ENCODE results near the gene MVK.

MVK gene

DNA sequence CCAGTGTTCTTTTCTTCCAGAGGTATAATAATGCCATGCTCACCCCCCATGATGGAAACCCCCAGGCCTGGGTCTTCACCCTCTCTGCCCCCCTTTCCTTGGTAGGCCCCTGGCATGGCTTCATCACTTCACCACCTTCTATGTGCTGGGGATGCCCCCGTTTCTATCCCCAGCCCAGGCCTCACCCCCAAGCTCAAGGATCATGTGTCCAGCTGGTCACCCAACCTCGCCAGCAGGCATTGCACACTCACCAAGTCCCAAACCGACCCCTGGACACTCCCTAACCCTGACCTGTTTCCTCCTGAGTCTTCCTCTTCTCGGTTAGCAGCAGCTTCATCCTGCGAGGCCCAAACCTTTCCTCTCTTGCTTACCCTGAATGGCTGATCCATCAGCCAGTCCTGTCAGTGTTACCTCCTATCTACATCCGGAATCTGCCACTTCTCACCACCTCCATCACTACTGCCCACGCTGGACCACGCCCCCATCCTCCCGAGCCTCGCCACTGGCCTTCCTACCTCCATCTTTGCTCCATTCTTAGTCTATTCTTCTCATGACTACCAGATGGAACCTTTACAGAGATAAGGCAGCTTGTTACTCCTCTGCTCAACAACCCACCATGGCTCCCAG, 69.0 kb downstream of the MVK start:
- H3K4me1 Mint-ChIP-seq (ENCODE audit: low read depth): no peaks in the 10 kb centered on the region
- no peak overlapping the region for H3K27ac Mint-ChIP-seq
- no peak overlapping the region for H3K4me3 Mint-ChIP-seq
- H3K27me3 Mint-ChIP-seq (ENCODE audit: low read depth): peaks cover 4% of the 10 kb centered on the region
- no peaks in the 10 kb centered on the region for H3K9me3 Mint-ChIP-seq
- no peaks in the 10 kb centered on the region for H3K36me3 Mint-ChIP-seq (ENCODE audit: low read depth)

DNA sequence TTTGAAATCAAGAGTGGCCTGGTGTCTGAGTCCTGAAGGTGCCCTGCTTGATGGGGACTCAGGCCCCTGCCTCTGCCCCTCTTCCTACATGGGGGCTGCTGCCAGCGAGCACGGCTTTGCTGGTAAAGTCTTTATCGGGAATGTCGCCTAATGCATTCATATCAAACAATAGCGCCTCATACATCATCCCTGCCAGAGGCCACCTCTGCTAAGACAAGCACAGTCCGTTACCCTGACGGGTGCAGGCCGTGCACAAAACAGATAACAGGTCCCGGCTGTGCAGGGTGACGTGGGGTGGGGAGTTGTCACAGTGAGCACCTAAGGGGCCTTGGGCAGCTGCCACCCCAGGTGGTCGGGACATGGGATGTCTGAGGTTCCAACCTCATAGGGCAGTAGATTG, 71.6 kb downstream of the MVK start:
- no peaks in the 10 kb centered on the region for H3K9me3 Mint-ChIP-seq
- peaks cover 4% of the 10 kb centered on the region for H3K27me3 Mint-ChIP-seq (ENCODE audit: low read depth)
- H3K27ac Mint-ChIP-seq: no peak overlapping the region
- H3K36me3 Mint-ChIP-seq (ENCODE audit: low read depth): no peaks in the 10 kb centered on the region
- no peaks in the 10 kb centered on the region for H3K4me1 Mint-ChIP-seq (ENCODE audit: low read depth)
- H3K4me3 Mint-ChIP-seq: no peak overlapping the region

- H3K27ac Mint-ChIP-seq: no peak overlapping the region
- H3K4me1 Mint-ChIP-seq (ENCODE audit: low read depth): no peaks in the 10 kb centered on the region
- no peaks in the 10 kb centered on the region for H3K36me3 Mint-ChIP-seq (ENCODE audit: low read depth)
- H3K9me3 Mint-ChIP-seq: no peaks in the 10 kb centered on the region
- no peak overlapping the region for H3K4me3 Mint-ChIP-seq
- peaks cover 4% of the 10 kb centered on the region for H3K27me3 Mint-ChIP-seq (ENCODE audit: low read depth)
Measured at GRCh38 chr12:109645708-109646107, 72.1 kb downstream of the MVK start.

Measured in T-helper 1 cell treated with Interleukin-12 subunit alpha and Interleukin-12 subunit beta and Interleukin-4 antibody, amounts not matched to agents 30 μg/mL and 1 μg/mL, for 36 hours (primary cell).